HepG2 (cell line): Measurements from ENCODE around the gene C20orf96. TPM values are rescaled to one million over a fixed set of nuclear protein-coding genes. Genes with fewer than 3 reads are reported as not detected.

Experiments used
- HNF4A ChIP-seq: sonication (generic); formaldehyde crosslinking; IDR thresholded peaks from 2 replicates; pipeline ENCODE4 v1.4.0; 2020; ENCODE audit warnings: missing genetic modification reagents
- KLF9 ChIP-seq: IDR thresholded peaks from 2 replicates; pipeline ENCODE4 v1.6.1; 2016; ENCODE audit warnings: low read depth
- KMT2B ChIP-seq: IDR thresholded peaks from 2 replicates; pipeline ENCODE4 v1.6.1; 2016; ENCODE audit warnings: missing genetic modification reagents, missing compliant biosample characterization
- MTA3 ChIP-seq: sonication (generic); formaldehyde crosslinking; IDR thresholded peaks from 2 replicates; pipeline ENCODE4 v1.4.0; 2020; ENCODE audit warnings: missing genetic modification reagents
- MTF1 ChIP-seq: sonication (generic); formaldehyde crosslinking; IDR thresholded peaks from 2 replicates; pipeline ENCODE4 v1.5.0; 2020; ENCODE audit warnings: missing genetic modification reagents
- SETDB1 ChIP-seq: sonication (generic); formaldehyde crosslinking; IDR thresholded peaks from 2 replicates; pipeline ENCODE4 v1.5.1; 2020; ENCODE audit warnings: missing genetic modification reagents, mild to moderate bottlenecking, borderline replicate concordance
- SMAD9 ChIP-seq: sonication (generic); formaldehyde crosslinking; IDR thresholded peaks from 2 replicates; pipeline ENCODE4 v1.5.1; 2020; ENCODE audit warnings: mild to moderate bottlenecking, missing genetic modification reagents
- SP1 ChIP-seq, 2 experiments: fragments of 450-650 bp in 1 of 2; sonication (generic) in 1 of 2; formaldehyde crosslinking in 1 of 2; IDR thresholded peaks; 2 replicates each; pipeline versions ENCODE4 v1.4.0 to v1.6.1; 2016 to 2020; ENCODE audit warnings: missing genetic modification reagents in 1 of 2
- ZNF446 ChIP-seq: sonication (generic); formaldehyde crosslinking; IDR thresholded peaks from 2 replicates; pipeline ENCODE4 v1.5.0; 2020; ENCODE audit warnings: mild to moderate bottlenecking, missing genetic modification reagents
- ZNF572 ChIP-seq: sonication (generic); formaldehyde crosslinking; IDR thresholded peaks from 2 replicates; pipeline ENCODE4 v1.5.1; 2020; ENCODE audit warnings: mild to moderate bottlenecking, missing genetic modification reagents
- ZNF777 ChIP-seq: sonication (generic); formaldehyde crosslinking; IDR thresholded peaks from 2 replicates; pipeline ENCODE4 v1.4.0; 2020; ENCODE audit warnings: missing genetic modification reagents
- polyA plus RNA-seq, 8 experiments: library from polyadenylated mRNA; depleted of rRNA in 3 of 8; stranded (reverse) in 7 of 8; unstranded in 1 of 8; fragments of >200 nt; fragmentation: Illumina TruSeq in 4 of 8; extraction: Trizol in 4 of 8; gene quantifications; 2 replicates each; pipeline versions ENCODE4 v1.2.1 to v1.2.3, GENCODE V29; 2011 to 2016; ENCODE audit warnings: low read depth in 4 of 8, missing spikeins in 1 of 8, mixed read lengths in 1 of 8; ENCODE audit not compliant: insufficient read depth in 1 of 8
- total RNA-seq, 5 experiments: library from RNA; depleted of rRNA; stranded (reverse); fragments of >200 nt; fragmentation: Illumina TruSeq; extraction: Trizol; gene quantifications; 2 replicates each; pipeline ENCODE4 v1.2.3, GENCODE V29; 2016; ENCODE audit warnings: low read depth in 1 of 5
- TF ChIP-seq, protein P1 (sequence below): sonication (generic); formaldehyde crosslinking; IDR thresholded peaks from 2 replicates; pipeline ENCODE4 v1.4.0; 2020; ENCODE audit warnings: missing genetic modification reagents
- TF ChIP-seq, protein P2 (sequence below): sonication (generic); formaldehyde crosslinking; conservative IDR thresholded peaks from 2 replicates; pipeline ENCODE4 v1.8.0; 2022; ENCODE audit warnings: missing genetic modification reagents
- TF ChIP-seq, protein P3 (sequence below): sonication (generic); formaldehyde crosslinking; IDR thresholded peaks from 2 replicates; pipeline ENCODE4 v1.8.0; 2023; ENCODE audit warnings: mild to moderate bottlenecking, missing genetic modification reagents
- TF ChIP-seq, protein P4 (sequence below): sonication (generic); formaldehyde crosslinking; IDR thresholded peaks from 2 replicates; pipeline ENCODE4 v1.5.0; 2020; ENCODE audit warnings: missing genetic modification reagents
- TF ChIP-seq, protein P5 (sequence below): IDR thresholded peaks from 2 replicates; pipeline ENCODE4 v1.6.1; 2012; ENCODE audit warnings: low read depth, low read length, improper control_type of control experiment
- TF ChIP-seq, protein P6 (sequence below): sonication (generic); formaldehyde crosslinking; IDR thresholded peaks from 2 replicates; pipeline ENCODE4 v1.4.0; 2020; ENCODE audit warnings: missing genetic modification reagents, mild to moderate bottlenecking, borderline replicate concordance
- TF ChIP-seq, protein P7 (sequence below): sonication (generic); formaldehyde crosslinking; IDR thresholded peaks from 2 replicates; pipeline ENCODE4 v1.4.0; 2020; ENCODE audit warnings: missing genetic modification reagents

Gene C20orf96
- total and polyA plus RNA-seq, 2 of the 13 experiments (the other 11 are each of a cell fraction or from before 2014, with no cell fraction given): 3.8 to 20.6 TPM

DNA sequence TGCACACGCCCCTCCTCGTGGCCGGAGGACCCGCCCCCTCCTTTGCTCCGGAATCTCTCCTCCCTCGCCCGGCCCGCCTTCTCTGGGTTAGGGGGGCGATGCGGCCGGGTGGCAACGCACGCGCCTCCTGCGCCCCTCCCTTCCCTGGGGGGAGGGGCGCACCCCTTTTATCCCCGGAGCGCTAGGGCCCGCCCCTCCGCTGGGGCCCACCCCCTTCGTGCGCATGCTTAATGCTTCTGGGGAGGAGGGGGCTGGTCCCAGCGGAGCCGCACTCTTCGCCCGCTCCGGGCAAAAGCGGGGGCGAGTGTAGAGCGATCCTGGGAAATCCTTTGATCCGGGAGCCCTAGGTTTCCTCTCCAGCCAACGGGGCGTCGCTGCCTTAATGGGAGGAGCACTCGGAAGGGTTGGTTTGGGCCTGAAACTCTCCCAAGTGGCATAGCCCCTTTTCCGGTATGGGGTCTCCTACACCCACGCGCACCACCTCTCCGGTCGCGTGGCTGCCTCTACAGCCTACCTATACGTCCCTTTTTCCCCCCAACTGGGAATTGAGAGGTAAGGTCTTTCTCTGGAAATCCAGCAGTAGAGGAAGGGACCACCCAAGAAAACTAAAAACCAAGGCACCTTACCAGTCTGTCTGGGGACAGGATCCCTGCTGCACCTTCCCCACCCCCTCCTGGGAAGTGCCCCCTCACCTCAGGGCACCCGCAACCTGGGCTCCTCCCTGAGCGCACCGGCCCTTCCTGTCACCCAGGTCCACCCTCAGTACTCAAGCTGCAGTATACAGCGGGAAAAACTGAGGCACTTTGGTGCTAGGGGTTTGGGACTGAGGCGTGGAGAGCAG lies 36.9 kb upstream of the C20orf96 start (continued):
- TF ChIP-seq, protein P1, sequence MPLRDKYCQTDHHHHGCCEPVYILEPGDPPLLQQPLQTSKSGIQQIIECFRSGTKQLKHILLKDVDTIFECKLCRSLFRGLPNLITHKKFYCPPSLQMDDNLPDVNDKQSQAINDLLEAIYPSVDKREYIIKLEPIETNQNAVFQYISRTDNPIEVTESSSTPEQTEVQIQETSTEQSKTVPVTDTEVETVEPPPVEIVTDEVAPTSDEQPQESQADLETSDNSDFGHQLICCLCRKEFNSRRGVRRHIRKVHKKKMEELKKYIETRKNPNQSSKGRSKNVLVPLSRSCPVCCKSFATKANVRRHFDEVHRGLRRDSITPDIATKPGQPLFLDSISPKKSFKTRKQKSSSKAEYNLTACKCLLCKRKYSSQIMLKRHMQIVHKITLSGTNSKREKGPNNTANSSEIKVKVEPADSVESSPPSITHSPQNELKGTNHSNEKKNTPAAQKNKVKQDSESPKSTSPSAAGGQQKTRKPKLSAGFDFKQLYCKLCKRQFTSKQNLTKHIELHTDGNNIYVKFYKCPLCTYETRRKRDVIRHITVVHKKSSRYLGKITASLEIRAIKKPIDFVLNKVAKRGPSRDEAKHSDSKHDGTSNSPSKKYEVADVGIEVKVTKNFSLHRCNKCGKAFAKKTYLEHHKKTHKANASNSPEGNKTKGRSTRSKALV: no peak
- TF ChIP-seq, protein P2, sequence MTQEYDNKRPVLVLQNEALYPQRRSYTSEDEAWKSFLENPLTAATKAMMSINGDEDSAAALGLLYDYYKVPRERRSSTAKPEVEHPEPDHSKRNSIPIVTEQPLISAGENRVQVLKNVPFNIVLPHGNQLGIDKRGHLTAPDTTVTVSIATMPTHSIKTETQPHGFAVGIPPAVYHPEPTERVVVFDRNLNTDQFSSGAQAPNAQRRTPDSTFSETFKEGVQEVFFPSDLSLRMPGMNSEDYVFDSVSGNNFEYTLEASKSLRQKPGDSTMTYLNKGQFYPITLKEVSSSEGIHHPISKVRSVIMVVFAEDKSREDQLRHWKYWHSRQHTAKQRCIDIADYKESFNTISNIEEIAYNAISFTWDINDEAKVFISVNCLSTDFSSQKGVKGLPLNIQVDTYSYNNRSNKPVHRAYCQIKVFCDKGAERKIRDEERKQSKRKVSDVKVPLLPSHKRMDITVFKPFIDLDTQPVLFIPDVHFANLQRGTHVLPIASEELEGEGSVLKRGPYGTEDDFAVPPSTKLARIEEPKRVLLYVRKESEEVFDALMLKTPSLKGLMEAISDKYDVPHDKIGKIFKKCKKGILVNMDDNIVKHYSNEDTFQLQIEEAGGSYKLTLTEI: no peak
- TF ChIP-seq SMAD9 (CRISPR knock-in tag) (no peak; the same call in 1 of the 2 replicates), SETDB1 (CRISPR knock-in tag) (no peak), KMT2B (CRISPR knock-in tag) (peak; percentile 71), ZNF572 (peak; percentile 87; the same call in 1 of the 2 replicates), MTF1 (CRISPR knock-in tag) (peak; percentile 88; the same call in 1 of the 2 replicates), SP1 (IDR thresholded peaks at IDR 0.05) (peak; percentile 85; the same call in 1 of the 2 replicates), SP1 (CRISPR knock-in tag; IDR thresholded peaks at IDR 0.05) (peak; percentile 89), KLF9 (peak; percentile 88; the same call in 1 of the 2 replicates), ZNF446 (CRISPR knock-in tag) (peak; percentile 70; the same call in 1 of the 2 replicates), MTA3 (CRISPR knock-in tag) (no peak), ZNF777 (no peak), HNF4A (CRISPR knock-in tag) (no peak)
- TF ChIP-seq, protein P3, sequence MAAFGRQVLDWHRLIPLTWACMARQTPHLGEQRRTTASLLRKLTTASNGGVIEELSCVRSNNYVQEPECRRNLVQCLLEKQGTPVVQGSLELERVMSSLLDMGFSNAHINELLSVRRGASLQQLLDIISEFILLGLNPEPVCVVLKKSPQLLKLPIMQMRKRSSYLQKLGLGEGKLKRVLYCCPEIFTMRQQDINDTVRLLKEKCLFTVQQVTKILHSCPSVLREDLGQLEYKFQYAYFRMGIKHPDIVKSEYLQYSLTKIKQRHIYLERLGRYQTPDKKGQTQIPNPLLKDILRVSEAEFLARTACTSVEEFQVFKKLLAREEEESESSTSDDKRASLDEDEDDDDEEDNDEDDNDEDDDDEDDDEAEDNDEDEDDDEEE (CRISPR knock-in tag): no peak
- TF ChIP-seq, protein P4, sequence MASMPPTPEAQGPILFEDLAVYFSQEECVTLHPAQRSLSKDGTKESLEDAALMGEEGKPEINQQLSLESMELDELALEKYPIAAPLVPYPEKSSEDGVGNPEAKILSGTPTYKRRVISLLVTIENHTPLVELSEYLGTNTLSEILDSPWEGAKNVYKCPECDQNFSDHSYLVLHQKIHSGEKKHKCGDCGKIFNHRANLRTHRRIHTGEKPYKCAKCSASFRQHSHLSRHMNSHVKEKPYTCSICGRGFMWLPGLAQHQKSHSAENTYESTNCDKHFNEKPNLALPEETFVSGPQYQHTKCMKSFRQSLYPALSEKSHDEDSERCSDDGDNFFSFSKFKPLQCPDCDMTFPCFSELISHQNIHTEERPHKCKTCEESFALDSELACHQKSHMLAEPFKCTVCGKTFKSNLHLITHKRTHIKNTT (CRISPR knock-in tag): no peak
- TF ChIP-seq, protein P5, sequence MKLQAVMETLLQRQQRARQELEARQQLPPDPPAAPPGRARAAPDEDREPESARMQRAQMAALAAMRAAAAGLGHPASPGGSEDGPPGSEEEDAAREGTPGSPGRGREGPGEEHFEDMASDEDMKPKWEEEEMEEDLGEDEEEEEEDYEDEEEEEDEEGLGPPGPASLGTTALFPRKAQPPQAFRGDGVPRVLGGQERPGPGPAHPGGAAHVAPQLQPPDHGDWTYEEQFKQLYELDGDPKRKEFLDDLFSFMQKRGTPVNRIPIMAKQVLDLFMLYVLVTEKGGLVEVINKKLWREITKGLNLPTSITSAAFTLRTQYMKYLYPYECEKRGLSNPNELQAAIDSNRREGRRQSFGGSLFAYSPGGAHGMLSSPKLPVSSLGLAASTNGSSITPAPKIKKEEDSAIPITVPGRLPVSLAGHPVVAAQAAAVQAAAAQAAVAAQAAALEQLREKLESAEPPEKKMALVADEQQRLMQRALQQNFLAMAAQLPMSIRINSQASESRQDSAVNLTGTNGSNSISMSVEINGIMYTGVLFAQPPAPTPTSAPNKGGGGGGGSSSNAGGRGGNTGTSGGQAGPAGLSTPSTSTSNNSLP: no peak
- TF ChIP-seq, protein P6, sequence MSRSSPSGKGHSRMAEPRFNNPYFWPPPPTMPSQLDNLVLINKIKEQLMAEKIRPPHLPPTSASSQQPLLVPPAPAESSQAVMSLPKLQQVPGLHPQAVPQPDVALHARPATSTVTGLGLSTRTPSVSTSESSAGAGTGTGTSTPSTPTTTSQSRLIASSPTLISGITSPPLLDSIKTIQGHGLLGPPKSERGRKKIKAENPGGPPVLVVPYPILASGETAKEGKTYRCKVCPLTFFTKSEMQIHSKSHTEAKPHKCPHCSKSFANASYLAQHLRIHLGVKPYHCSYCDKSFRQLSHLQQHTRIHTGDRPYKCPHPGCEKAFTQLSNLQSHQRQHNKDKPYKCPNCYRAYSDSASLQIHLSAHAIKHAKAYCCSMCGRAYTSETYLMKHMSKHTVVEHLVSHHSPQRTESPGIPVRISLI (CRISPR knock-in tag): no peak
- TF ChIP-seq, protein P7, sequence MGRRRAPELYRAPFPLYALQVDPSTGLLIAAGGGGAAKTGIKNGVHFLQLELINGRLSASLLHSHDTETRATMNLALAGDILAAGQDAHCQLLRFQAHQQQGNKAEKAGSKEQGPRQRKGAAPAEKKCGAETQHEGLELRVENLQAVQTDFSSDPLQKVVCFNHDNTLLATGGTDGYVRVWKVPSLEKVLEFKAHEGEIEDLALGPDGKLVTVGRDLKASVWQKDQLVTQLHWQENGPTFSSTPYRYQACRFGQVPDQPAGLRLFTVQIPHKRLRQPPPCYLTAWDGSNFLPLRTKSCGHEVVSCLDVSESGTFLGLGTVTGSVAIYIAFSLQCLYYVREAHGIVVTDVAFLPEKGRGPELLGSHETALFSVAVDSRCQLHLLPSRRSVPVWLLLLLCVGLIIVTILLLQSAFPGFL (CRISPR knock-in tag): no peak
